Fibroblast of the aortic adventitia (primary cell): ENCODE results near the gene CD200R1. TPM values are rescaled to one million over a fixed set of nuclear protein-coding genes. Genes with fewer than 3 reads are reported as not detected.

ENCODE experiments used
- DNase-seq: peaks from one replicate; pipeline ENCODE4 v3.0.0-alpha.2; 2010; ENCODE audit warnings: low read depth
- H3K4me3 ChIP-seq: 2 replicates; pipeline ENCODE4 v1.5.1; 2011; ENCODE audit warnings: low read depth, mild to moderate bottlenecking, control low read depth, low read length, moderate library complexity
- total RNA-seq: library from RNA; depleted of rRNA; stranded (reverse); fragments of >200 nt; gene quantifications from 2 replicates; pipeline ENCODE4 v1.2.3, GENCODE V29; 2012; ENCODE audit warnings: low replicate concordance
- TF ChIP-seq, protein P1 (sequence below): IDR thresholded peaks from 2 replicates; pipeline ENCODE4 v1.5.1; 2011; ENCODE audit warnings: mild to moderate bottlenecking, low read length, control low read depth, inconsistent platforms; ENCODE audit not compliant: insufficient read depth

Gene CD200R1, protein sequence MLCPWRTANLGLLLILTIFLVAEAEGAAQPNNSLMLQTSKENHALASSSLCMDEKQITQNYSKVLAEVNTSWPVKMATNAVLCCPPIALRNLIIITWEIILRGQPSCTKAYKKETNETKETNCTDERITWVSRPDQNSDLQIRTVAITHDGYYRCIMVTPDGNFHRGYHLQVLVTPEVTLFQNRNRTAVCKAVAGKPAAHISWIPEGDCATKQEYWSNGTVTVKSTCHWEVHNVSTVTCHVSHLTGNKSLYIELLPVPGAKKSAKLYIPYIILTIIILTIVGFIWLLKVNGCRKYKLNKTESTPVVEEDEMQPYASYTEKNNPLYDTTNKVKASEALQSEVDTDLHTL
- total RNA-seq = not detected in 2 replicates

DNA sequence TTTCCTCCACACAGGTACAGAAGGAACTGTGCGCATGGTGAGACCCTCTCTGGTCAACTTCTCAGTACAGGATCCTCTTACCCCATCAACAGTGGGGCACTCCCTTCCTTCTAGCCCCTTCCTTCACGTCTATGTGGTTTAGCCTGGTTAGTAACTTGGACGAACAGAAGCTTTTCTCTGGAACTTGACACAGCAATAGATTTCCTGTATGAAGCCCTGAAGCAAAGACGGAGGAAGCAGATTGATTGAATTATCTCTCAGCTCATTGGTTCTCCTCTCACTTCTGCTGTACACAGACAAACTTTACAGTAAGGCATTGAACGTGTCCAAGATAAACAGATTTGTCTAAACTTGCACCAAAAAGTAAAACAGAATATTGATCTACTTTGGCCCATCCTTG lies at the start of gene CD200R1:
TSS of gene CD200R1 (minus strand) at position 210 of the 400 bp plus-strand sequence. CDS start 246 bp downstream, outside the sequence.
- DNase-seq = no peak
- no peak within 1 kb of the TSS for H3K4me3 ChIP-seq
- TF ChIP-seq, protein P1, sequence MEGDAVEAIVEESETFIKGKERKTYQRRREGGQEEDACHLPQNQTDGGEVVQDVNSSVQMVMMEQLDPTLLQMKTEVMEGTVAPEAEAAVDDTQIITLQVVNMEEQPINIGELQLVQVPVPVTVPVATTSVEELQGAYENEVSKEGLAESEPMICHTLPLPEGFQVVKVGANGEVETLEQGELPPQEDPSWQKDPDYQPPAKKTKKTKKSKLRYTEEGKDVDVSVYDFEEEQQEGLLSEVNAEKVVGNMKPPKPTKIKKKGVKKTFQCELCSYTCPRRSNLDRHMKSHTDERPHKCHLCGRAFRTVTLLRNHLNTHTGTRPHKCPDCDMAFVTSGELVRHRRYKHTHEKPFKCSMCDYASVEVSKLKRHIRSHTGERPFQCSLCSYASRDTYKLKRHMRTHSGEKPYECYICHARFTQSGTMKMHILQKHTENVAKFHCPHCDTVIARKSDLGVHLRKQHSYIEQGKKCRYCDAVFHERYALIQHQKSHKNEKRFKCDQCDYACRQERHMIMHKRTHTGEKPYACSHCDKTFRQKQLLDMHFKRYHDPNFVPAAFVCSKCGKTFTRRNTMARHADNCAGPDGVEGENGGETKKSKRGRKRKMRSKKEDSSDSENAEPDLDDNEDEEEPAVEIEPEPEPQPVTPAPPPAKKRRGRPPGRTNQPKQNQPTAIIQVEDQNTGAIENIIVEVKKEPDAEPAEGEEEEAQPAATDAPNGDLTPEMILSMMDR = no peak

DNA sequence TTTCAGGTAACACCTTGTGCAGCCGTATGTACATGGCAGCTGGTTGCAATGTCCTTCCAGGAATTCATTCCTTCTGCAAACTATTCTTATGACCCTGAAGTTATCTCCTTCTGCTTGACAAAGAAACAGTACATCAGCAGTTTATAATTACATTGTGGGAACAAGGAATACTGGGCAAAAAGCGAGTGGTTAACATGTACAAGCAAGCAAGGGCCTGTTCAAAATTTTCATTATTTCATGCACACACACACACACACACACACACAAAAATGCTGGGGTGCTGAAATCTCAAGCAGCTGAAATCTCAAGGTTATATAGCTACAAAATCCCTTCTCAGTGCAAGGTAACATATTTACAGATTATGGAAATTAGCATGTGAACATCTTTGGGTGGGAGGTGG lies 46.6 kb upstream of the CD200R1 start:
- TF ChIP-seq, protein P1 = no peak
- no peak for DNase-seq
- H3K4me3 ChIP-seq = no peak overlapping the region

DNA sequence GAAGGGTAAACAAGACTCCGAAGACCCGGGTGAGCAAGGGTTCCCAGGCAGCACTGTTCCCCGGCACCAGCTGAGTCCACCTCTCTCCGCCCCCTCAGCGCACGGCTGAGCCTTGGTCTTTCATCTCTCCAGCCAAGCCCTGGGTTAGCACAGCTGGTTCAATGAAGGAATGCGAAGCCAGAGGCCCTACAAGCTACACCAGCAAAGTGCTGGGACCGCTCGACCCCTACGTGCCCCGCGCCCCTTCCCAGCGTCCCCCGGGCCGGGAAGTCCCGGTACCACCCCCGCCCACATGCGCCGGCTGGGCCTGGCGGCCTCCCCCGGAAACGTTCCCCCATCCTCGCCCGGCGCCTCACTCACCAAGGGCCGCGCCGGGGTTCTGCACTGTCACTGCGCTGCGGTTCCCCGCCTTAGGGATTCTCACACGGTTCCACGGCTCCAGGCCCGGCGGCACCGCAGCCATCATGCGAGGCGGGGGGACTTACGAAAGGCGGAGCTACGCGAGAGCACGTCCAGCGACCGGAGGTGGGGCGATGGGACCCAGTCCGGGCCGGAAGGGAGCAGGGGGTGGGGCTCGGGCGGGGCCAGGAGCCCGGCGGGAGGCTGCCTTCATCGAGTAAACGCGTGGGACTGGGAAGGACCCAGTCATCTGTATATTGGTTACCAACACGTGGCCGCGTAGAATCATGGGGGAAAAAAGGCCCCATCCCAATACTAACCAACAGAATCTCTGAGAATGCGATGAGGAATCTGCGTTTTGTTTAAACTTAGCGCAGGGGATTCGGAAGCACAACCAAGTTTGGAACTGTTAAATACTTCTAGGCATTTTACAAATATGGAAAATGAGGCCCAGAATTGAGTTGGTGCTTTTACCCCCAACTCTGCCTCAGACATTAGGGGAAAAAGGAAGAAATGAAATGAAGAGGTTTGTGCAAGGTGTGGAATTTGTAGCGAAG lies 44.6 kb upstream of the CD200R1 start:
- TF ChIP-seq, protein P1 = no peak
- peak overlapping the region; percentile 83 for H3K4me3 ChIP-seq
- peak; percentile 90 for DNase-seq

DNA sequence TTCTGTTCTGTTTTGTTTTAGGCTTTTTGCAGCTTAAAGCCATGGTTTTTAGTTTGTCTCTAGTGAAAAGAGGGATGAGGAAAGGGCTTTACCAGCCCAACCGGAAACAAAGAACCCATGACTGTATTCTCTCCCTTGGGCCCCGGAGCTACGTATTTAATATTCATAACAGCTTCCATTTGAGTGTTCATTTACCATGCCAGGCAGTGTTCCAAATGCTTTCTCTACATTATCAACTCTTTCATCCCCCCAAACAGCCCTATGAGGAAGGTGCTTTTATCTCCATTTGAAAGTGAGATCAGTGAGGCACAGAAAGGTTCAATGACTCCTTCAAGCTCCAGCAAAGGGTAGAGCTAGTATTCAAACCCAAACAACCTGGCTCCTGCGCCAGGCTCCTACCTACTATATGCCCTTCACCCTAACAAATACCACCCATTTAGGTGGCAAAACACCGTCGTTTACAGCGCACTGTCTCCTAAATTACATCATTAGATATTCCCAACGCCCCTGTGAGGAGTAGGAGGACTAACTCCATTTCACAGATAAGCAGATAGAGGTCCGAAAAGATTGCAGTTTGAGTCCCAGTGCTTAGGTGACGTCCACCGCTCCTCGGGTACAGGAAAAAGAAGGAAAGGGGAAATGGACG lies 43.8 kb upstream of the CD200R1 start:
- DNase-seq = peak; percentile 44
- TF ChIP-seq, protein P1 = no peak
- H3K4me3 ChIP-seq = peak overlapping the region; percentile 83

DNA sequence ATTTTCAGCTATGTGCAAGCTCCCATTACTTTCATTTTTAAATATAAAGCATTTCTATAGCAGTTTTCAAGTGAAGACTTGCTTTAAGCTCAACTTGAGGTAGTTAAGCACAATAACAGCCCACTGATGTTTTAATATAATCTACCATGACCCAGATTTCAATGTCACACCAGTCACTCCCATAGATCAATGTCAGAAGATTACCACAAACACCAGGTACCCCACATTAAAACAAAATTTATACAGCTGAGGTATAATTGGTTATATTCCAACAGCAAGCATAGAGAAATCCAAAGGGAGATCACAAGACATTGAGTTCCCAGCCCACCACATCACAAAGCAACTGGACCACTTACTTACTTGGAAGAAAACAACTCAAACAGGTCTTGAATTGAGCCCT lies 38.7 kb upstream of the CD200R1 start:
- TF ChIP-seq, protein P1 = no peak
- no peak overlapping the region for H3K4me3 ChIP-seq
- no peak for DNase-seq

DNA sequence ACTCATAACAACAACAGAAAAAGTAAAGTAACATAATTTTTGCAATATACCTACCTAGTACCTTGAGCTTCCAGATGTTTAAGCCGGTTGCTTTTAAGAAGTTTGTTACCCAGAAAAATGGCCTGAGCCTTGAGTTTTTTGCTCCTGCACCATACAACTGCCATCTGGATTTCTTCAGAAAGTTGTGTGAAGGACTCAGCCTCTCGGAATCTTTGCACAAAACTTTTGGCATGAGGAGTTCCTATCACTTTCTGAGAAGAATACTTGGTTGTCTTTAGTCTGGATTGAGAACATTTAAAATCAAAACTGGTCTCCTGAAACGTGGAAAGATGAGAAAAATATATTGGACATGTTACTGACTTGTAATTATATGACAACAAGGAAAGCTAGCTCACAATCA lies 33.2 kb upstream of the CD200R1 start:
- no peak for DNase-seq

More for the DNA sequence above, 33.2 kb upstream of the CD200R1 start:
- TF ChIP-seq, protein P1 = no peak
- no peak overlapping the region for H3K4me3 ChIP-seq
